Measurements from ENCODE around the gene EDARADD.
"Not testable (repeated sequence)": the region's sequence is repeated elsewhere in the genome, so short reads cannot be mapped to it uniquely, and the experiment has no call there.

EDARADD gene

GRCh38 chr1:236393681-236394481 is at the start of gene EDARADD:
Gene EDARADD (plus strand): TSS chr1:236394286. CDS start chr1:236394445, 159 bp downstream.
- in situ Hi-C loops (cut with MboI; ENCODE audit: low pct_unique_long_range_greater_than_20kb, low sequenced_read_pairs), result no loop called here
- DNase-seq, result peak; percentile 68

GRCh38 chr1:236345728-236346127 is 48.4 kb upstream of the EDARADD start:
- in situ Hi-C loops (cut with MboI; ENCODE audit: low pct_unique_long_range_greater_than_20kb, low sequenced_read_pairs), result no loop called here
- peak; percentile 62 for DNase-seq

GRCh38 chr1:236348071-236348470 is 46.0 kb upstream of the EDARADD start:
- in situ Hi-C loops (cut with MboI; ENCODE audit: low pct_unique_long_range_greater_than_20kb, low sequenced_read_pairs), result no loop called here
- no peak for DNase-seq

GRCh38 chr1:236350308-236350707 is 43.8 kb upstream of the EDARADD start:
- no peak for DNase-seq
- in situ Hi-C loops (cut with MboI; ENCODE audit: low pct_unique_long_range_greater_than_20kb, low sequenced_read_pairs), result no loop called here

- no peak for DNase-seq
- in situ Hi-C loops (cut with MboI; ENCODE audit: low pct_unique_long_range_greater_than_20kb, low sequenced_read_pairs), result no loop called here
Measured at GRCh38 chr1:236351875-236352573, 42.1 kb upstream of the EDARADD start.

- in situ Hi-C loops (cut with MboI; ENCODE audit: low pct_unique_long_range_greater_than_20kb, low sequenced_read_pairs); DNase-seq: not testable (repeated sequence)
Measured at GRCh38 chr1:236352747-236353146, 41.3 kb upstream of the EDARADD start.

GRCh38 chr1:236353813-236354212 is 40.3 kb upstream of the EDARADD start:
- in situ Hi-C loops (cut with MboI; ENCODE audit: low pct_unique_long_range_greater_than_20kb, low sequenced_read_pairs), result no loop called here
- DNase-seq, result no peak

- DNase-seq, result peak; percentile 46
- in situ Hi-C loops (cut with MboI; ENCODE audit: low pct_unique_long_range_greater_than_20kb, low sequenced_read_pairs), result no loop called here
Measured at GRCh38 chr1:236354330-236355147, 39.5 kb upstream of the EDARADD start.

- DNase-seq, result no peak
- in situ Hi-C loops (cut with MboI; ENCODE audit: low pct_unique_long_range_greater_than_20kb, low sequenced_read_pairs), result no loop called here
Measured at GRCh38 chr1:236356141-236356540, 37.9 kb upstream of the EDARADD start.

- in situ Hi-C loops (cut with MboI; ENCODE audit: low pct_unique_long_range_greater_than_20kb, low sequenced_read_pairs), result no loop called here
- DNase-seq, result no peak
Measured at GRCh38 chr1:236361909-236362590, 32.0 kb upstream of the EDARADD start.

- no peak for DNase-seq
- in situ Hi-C loops (cut with MboI; ENCODE audit: low pct_unique_long_range_greater_than_20kb, low sequenced_read_pairs), result no loop called here
Measured at GRCh38 chr1:236363237-236363636, 30.8 kb upstream of the EDARADD start.

GRCh38 chr1:236365999-236366570 is 28.0 kb upstream of the EDARADD start:
- no peak for DNase-seq
- in situ Hi-C loops (cut with MboI; ENCODE audit: low pct_unique_long_range_greater_than_20kb, low sequenced_read_pairs), result no loop called here

- DNase-seq; in situ Hi-C loops (cut with MboI; ENCODE audit: low pct_unique_long_range_greater_than_20kb, low sequenced_read_pairs): not testable (repeated sequence)
Measured at GRCh38 chr1:236366681-236367080, 27.4 kb upstream of the EDARADD start.

GRCh38 chr1:236370420-236370819 is 23.7 kb upstream of the EDARADD start:
- DNase-seq, result no peak
- in situ Hi-C loops (cut with MboI; ENCODE audit: low pct_unique_long_range_greater_than_20kb, low sequenced_read_pairs), result no loop called here

GRCh38 chr1:236371083-236371482 is 23.0 kb upstream of the EDARADD start:
- in situ Hi-C loops (cut with MboI; ENCODE audit: low pct_unique_long_range_greater_than_20kb, low sequenced_read_pairs), result no loop called here
- no peak for DNase-seq

GRCh38 chr1:236377832-236378535 is 16.1 kb upstream of the EDARADD start:
- in situ Hi-C loops (cut with MboI; ENCODE audit: low pct_unique_long_range_greater_than_20kb, low sequenced_read_pairs), result no loop called here

GRCh38 chr1:236381565-236382158 is 12.4 kb upstream of the EDARADD start:
- no peak for DNase-seq
- in situ Hi-C loops (cut with MboI; ENCODE audit: low pct_unique_long_range_greater_than_20kb, low sequenced_read_pairs), result no loop called here

More at GRCh38 chr1:236377832-236378535, 16.1 kb upstream of the EDARADD start:
- no peak for DNase-seq

- no peak for DNase-seq
- in situ Hi-C loops (cut with MboI; ENCODE audit: low pct_unique_long_range_greater_than_20kb, low sequenced_read_pairs), result no loop called here
Measured at GRCh38 chr1:236388332-236388731, 5.8 kb upstream of the EDARADD start.
